ENCODE data around the gene SMARCAL1. TPM values are rescaled to one million over a fixed set of nuclear protein-coding genes. Genes with fewer than 3 reads are reported as not detected.

The SMARCAL1 gene
- total and polyA plus RNA-seq, 2 of the 13 experiments (the other 11 are each of a cell fraction or from before 2014, with no cell fraction given): 12.7 to 21.3 TPM

DNA sequence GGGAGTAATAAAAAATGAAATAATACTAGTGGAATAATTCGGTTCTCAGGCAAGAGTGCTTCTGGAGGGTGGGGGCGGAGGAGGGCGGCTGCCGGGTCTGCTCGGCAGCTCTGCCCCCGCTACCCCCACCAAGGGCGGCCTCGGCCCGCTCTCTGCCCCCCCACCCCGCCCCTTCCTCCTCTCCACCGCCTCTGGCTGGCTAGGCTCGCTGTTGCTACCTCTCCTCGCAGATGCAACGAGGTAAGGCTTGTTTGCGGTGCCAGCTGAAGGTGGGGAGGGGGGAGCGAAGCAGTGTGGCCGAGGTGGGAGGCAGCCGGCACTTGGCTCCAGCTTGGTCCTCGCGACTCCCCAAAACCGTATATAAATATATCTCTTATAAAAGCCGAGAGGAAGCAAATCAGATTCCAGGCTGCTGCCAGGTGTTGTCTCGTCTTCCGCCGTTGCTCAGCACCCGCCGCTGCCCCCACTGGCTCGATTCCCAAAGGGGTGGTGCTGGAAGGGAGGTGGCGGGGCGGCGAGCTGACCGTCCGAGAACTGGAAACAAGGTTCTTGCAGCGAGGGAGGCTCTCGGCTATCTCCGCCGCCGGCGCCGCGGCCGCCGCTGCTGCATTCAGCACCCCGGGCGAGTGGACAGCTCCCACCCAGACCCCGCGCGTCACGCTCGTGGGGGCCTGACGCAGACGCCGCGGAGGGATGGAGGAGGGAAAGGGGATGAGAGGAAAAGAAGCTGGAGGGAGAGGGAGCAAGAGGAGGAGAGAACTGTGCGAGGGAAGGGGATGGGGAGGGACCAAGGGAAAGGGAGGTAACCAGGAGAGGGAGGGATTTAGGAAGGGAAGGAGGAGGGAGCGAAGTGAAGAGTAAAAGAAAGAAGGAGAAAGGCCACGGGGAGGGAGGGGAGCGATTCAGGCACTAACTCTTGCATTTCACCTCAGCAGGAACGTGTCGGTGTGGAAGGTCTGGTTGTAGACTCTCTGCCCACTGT is 40.3 kb upstream of the SMARCAL1 start, which contains the start of gene MARCHF4 (continued):
- TF ChIP-seq HDAC1 (CRISPR knock-in tag; IDR thresholded peaks at IDR 0.05): peak; percentile 74
- peak; percentile 79; the same call in 1 of the 2 replicates for TF ChIP-seq MTA1 (CRISPR knock-in tag; IDR thresholded peaks at IDR 0.05; ENCODE audit: borderline replicate concordance)
- 0 out of 2 replicates have a peak, but pooled peaks have one; percentile 74 for TF ChIP-seq RELA (CRISPR knock-in tag; IDR thresholded peaks at IDR 0.05)
- no peak for TF ChIP-seq ZNF3 (CRISPR knock-in tag; IDR thresholded peaks at IDR 0.05)
- TF ChIP-seq MXI1 (IDR thresholded peaks at IDR 0.05; ENCODE audit: borderline replicate concordance, low read depth, low read length): peak; percentile 56; the same call in 1 of the 3 replicates
- no peak for TF ChIP-seq ZNF235 (CRISPR knock-in tag; IDR thresholded peaks at IDR 0.05; ENCODE audit: borderline replicate concordance)
- TF ChIP-seq RFX5 (IDR thresholded peaks at IDR 0.05; ENCODE audit: low read depth, low read length): no peak
- TF ChIP-seq ZIK1 (CRISPR knock-in tag; IDR thresholded peaks at IDR 0.05; ENCODE audit: borderline replicate concordance, low read depth): peak; percentile 71; the same call in 1 of the 2 replicates
- 0 out of 2 replicates have a peak, but pooled peaks have one; percentile 66 for TF ChIP-seq KLF9 (CRISPR knock-in tag; IDR thresholded peaks at IDR 0.05; ENCODE audit: low read depth)
- peak; percentile 86; the same call in 1 of the 2 replicates for TF ChIP-seq ZNF841 (CRISPR knock-in tag; IDR thresholded peaks at IDR 0.05; ENCODE audit: borderline replicate concordance)
- TF ChIP-seq ZNF276 (CRISPR knock-in tag; IDR thresholded peaks at IDR 0.05; ENCODE audit: low read depth): no peak
- peak; percentile 97 for TF ChIP-seq IKZF4 (CRISPR knock-in tag; IDR thresholded peaks at IDR 0.05; ENCODE audit: borderline replicate concordance, low read depth, not compliant biosample characterization)
- TF ChIP-seq, protein P1, sequence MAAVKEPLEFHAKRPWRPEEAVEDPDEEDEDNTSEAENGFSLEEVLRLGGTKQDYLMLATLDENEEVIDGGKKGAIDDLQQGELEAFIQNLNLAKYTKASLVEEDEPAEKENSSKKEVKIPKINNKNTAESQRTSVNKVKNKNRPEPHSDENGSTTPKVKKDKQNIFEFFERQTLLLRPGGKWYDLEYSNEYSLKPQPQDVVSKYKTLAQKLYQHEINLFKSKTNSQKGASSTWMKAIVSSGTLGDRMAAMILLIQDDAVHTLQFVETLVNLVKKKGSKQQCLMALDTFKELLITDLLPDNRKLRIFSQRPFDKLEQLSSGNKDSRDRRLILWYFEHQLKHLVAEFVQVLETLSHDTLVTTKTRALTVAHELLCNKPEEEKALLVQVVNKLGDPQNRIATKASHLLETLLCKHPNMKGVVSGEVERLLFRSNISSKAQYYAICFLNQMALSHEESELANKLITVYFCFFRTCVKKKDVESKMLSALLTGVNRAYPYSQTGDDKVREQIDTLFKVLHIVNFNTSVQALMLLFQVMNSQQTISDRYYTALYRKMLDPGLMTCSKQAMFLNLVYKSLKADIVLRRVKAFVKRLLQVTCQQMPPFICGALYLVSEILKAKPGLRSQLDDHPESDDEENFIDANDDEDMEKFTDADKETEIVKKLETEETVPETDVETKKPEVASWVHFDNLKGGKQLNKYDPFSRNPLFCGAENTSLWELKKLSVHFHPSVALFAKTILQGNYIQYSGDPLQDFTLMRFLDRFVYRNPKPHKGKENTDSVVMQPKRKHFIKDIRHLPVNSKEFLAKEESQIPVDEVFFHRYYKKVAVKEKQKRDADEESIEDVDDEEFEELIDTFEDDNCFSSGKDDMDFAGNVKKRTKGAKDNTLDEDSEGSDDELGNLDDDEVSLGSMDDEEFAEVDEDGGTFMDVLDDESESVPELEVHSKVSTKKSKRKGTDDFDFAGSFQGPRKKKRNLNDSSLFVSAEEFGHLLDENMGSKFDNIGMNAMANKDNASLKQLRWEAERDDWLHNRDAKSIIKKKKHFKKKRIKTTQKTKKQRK (IDR thresholded peaks at IDR 0.05; ENCODE audit: low read length): no peak
- TF ChIP-seq MED1 (CRISPR knock-in tag; IDR thresholded peaks at IDR 0.05): peak; percentile 53; the same call in 1 of the 2 replicates
- TF ChIP-seq EEA1 (CRISPR knock-in tag; IDR thresholded peaks at IDR 0.05; ENCODE audit: borderline replicate concordance): peak; percentile 91; the same call in 1 of the 2 replicates
- TF ChIP-seq NFAT5 (CRISPR knock-in tag; IDR thresholded peaks at IDR 0.05): peak; percentile 94; the same call in 1 of the 2 replicates
- peak; percentile 86; the same call in 1 of the 2 replicates for TF ChIP-seq ZNF766 (CRISPR knock-in tag; IDR thresholded peaks at IDR 0.05; ENCODE audit: borderline replicate concordance)
